Activated CD4-positive, alpha-beta T cell treated with anti-CD3 and anti-CD28 coated beads for 24 hours (primary cell): ENCODE results near the gene TNS3.

Experiments used
- DNase-seq, 2 donors: peaks; one replicate each; pipeline ENCODE4 v3.0.0-alpha.2; 2020; ENCODE audit warnings: low read depth in 2 of 2

The TNS3 gene

GRCh38 chr7:47407136-47407535, 174.8 kb downstream of the TNS3 start:
- no peak for DNase-seq

- DNase-seq, result no peak
Observed at GRCh38 chr7:47406801-47407129, 175.1 kb downstream of the TNS3 start.

GRCh38 chr7:47405921-47406800, 175.8 kb downstream of the TNS3 start:
- DNase-seq, result no peak

- DNase-seq, result no peak
Observed at GRCh38 chr7:47405286-47405904, 176.5 kb downstream of the TNS3 start.

GRCh38 chr7:47404010-47404409, 177.9 kb downstream of the TNS3 start:
- DNase-seq, result no peak

- DNase-seq, result no peak
Observed at GRCh38 chr7:47402941-47403866, 178.7 kb downstream of the TNS3 start.

GRCh38 chr7:47401611-47402570, 180.0 kb downstream of the TNS3 start:
- DNase-seq, result no peak

GRCh38 chr7:47400741-47401206, 181.1 kb downstream of the TNS3 start:
- no peak for DNase-seq

GRCh38 chr7:47400001-47400400, 181.9 kb downstream of the TNS3 start:
- no peak for DNase-seq

- no peak for DNase-seq
Observed at GRCh38 chr7:47394751-47395252, 187.1 kb downstream of the TNS3 start.

- DNase-seq, result no peak
Observed at GRCh38 chr7:47394216-47394615, 187.7 kb downstream of the TNS3 start.

GRCh38 chr7:47393406-47393805, 188.5 kb downstream of the TNS3 start:
- no peak for DNase-seq

- no peak for DNase-seq
Observed at GRCh38 chr7:47392241-47392759, 189.6 kb downstream of the TNS3 start.

- no peak for DNase-seq
Observed at GRCh38 chr7:47391726-47392125, 190.2 kb downstream of the TNS3 start.

GRCh38 chr7:47390914-47391313, 191.0 kb downstream of the TNS3 start:
- DNase-seq, result no peak

GRCh38 chr7:47389923-47390630, 191.8 kb downstream of the TNS3 start:
- DNase-seq, result no peak

- no peak for DNase-seq
Observed at GRCh38 chr7:47389171-47389922, 192.6 kb downstream of the TNS3 start.

GRCh38 chr7:47387506-47387905, 194.4 kb downstream of the TNS3 start:
- DNase-seq, result no peak

GRCh38 chr7:47386273-47386835, 195.6 kb downstream of the TNS3 start:
- no peak for DNase-seq
